Activated CD4-positive, alpha-beta memory T cell treated with anti-CD3 and anti-CD28 coated beads, Interleukin-2, amount 10 ng/mL, durations not matched to agents 7 days and 5 days (primary cell): ENCODE results near the gene ADNP2. TPM values are rescaled to one million over a fixed set of nuclear protein-coding genes. Genes with fewer than 3 reads are reported as not detected.
"Not testable (repeated sequence)": the region's sequence is repeated elsewhere in the genome, so short reads cannot be mapped to it uniquely, and the experiment has no call there.

Experiments
- CTCF ChIA-PET: fragments of 350-600 bp; sonication (Branson Sonifier 250); formaldehyde crosslinking; loops from one replicate; lab custom pipeline; 2021; ENCODE audit warnings: antibody characterized with exemption, inconsistent platforms; lab: Charles Lee
- POLR2A ChIA-PET: fragments of 350-600 bp; sonication (Branson Sonifier 250); formaldehyde crosslinking; loops from one replicate; lab custom pipeline; 2021; ENCODE audit warnings: antibody characterized with exemption; lab: Charles Lee
- DNase-seq: peaks from one replicate; pipeline ENCODE4 v3.0.0-alpha.2; 2020
- H3K27ac Mint-ChIP-seq: one replicate; pipeline ENCODE4 v1.8.0; 2021; ENCODE audit warnings: mild to moderate bottlenecking, mixed read lengths
- H3K27me3 Mint-ChIP-seq: one replicate; pipeline ENCODE4 v1.8.0; 2021; ENCODE audit warnings: mixed read lengths
- H3K36me3 Mint-ChIP-seq: one replicate; pipeline ENCODE4 v1.8.0; 2021; ENCODE audit warnings: low read depth, mixed read lengths
- H3K4me1 Mint-ChIP-seq: one replicate; pipeline ENCODE4 v1.8.0; 2021; ENCODE audit warnings: mixed read lengths
- H3K4me3 Mint-ChIP-seq: one replicate; pipeline ENCODE4 v1.8.0; 2021; ENCODE audit warnings: mild to moderate bottlenecking, mixed read lengths
- H3K9me3 Mint-ChIP-seq: one replicate; pipeline ENCODE4 v1.8.0; 2021; ENCODE audit warnings: mixed read lengths
- total RNA-seq, 2 experiments: library from RNA; stranded (reverse); gene quantifications; one replicate each; pipeline ENCODE4 v1.2.3, GENCODE V29; 2021

The ADNP2 gene
- total RNA-seq, 2 experiments from 2014 or later, result 25.8 to 26.6 TPM

DNA sequence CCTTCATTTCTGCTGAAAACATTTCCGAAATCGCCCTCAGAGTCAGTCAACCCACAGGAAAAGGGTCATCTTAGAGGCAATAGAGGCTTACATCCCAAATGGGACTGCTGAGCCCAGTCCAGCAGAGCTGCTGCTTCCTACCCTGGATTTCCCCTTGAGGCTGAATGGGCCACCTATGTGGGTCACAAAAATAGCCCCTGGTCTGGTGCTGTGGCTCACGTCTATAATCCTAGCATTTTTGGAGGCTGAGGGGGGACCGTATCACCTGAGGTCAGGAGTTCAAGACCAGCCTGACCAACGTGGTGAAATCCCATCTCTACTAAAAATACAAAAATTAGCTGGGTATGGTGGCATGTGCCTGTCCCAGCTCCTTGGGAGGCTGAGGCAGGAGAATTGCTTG is 49.3 kb downstream of the ADNP2 start:
- H3K36me3 Mint-ChIP-seq, result no peaks in the 10 kb centered on the region
- ChIA-PET CTCF (interaction anchor here (1.2 to 9.1 kb wide), 9 partner anchors 10 to 253 kb away, joined by 3 to 65 read pairs (median 6); no protein-coding TSS in a partner anchor), POLR2A (no interaction called here)
- H3K27ac Mint-ChIP-seq, result no peak overlapping the region
- H3K9me3 Mint-ChIP-seq, result no peaks in the 10 kb centered on the region
- H3K27me3 Mint-ChIP-seq, result peaks cover 13% of the 10 kb centered on the region
- no peak for DNase-seq
- peaks cover 8% of the 10 kb centered on the region for H3K4me1 Mint-ChIP-seq
- H3K4me3 Mint-ChIP-seq, result no peak overlapping the region

DNA sequence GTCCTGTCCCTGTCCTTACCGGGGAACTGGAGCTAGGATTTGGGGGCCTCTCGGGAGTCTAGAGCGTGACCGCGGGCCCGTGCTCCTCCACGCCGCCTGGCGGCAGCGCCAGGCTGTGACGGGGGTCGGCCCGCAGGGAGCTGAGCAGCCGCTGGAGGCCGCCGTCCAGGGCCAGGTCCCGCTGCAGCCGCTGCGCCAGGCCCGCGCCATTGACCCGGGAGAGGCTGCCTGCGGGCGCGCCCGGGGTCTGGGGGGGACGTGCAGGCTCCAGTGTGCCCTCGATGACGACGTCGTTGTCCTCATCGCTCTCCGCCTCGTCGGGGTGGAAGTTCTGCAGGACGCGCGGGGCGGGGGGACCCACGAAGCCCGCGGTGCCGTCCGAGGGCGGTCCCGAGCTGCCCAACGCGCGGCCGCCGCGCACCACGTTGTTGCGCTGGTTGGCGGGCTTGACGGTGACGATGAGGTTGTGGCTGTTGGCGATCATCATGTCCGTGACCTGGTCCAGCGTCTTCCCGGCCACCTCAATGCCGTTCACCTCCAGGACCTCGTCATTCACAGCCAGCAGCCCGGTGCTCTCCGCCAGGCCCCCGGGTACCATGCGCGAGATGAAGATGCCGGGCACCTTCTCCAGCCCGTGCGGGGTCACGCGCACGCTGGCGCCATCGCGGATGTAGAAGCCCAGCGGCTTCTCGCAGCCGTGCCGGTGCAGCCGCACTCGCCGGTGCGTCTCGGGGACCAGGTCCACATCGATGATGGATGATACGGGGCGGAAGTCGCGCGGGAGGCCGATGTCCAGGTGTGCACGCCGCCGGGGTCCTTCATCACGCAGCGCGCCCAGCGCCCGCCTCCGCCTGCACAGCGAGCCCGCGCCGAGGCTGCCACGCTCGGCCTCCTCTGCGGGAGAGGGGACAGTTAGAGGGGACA is 50.9 kb downstream of the ADNP2 start:
- POLR2A ChIA-PET, result no interaction called here
- H3K27me3 Mint-ChIP-seq, result peaks cover 8% of the 10 kb centered on the region

DNA sequence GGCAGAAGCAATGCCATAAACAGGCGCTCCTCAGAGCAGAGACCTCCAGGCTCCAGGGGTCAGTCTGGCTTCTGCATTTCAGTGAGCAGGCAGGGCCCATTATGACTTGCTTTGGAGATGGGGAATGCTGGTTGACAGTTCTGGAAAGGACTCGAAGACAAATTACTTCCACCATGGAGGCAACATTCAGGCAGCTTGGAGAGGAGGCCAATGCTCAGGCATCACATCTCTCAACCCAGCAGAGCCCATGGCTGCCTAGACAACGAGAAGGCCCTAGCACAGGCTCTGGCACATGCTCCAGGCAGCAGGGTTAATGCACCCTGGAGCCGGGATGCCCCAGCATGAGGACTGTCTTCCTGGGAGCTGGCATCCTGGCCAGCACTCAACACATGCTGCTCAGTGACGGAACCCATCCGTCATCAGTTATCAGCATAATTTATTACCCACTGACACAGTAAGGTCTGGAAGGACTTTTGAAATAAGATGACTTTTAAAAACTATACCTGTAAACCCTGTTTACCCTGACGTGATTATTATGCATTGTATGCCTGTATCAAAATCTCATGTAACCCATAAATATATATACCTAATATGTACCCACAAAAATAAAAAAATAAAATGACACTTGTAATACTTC is 52.8 kb downstream of the ADNP2 start:
- Mint-ChIP-seq H3K27me3 (peaks cover 7% of the 10 kb centered on the region), H3K27ac (no peak overlapping the region), H3K4me3 (no peak overlapping the region), H3K36me3 (no peaks in the 10 kb centered on the region), H3K4me1 (peaks cover 2% of the 10 kb centered on the region), H3K9me3 (peaks cover 4% of the 10 kb centered on the region)
- ChIA-PET POLR2A (no interaction called here), CTCF (interaction anchor here (0.6 to 9.1 kb wide), 2 partner anchors 9 to 18 kb away, joined by 4 to 65 read pairs; no protein-coding TSS in a partner anchor)
- DNase-seq, result no peak

More for the DNA sequence above, 50.9 kb downstream of the ADNP2 start:
- CTCF ChIA-PET, result interaction anchor here (1.8 to 9.1 kb wide), 4 partner anchors 8 to 96 kb away, joined by 4 to 65 read pairs (median 8); no protein-coding TSS in a partner anchor
- Mint-ChIP-seq H3K9me3 (peaks cover 4% of the 10 kb centered on the region), H3K4me1 (peaks cover 2% of the 10 kb centered on the region), H3K4me3 (no peak overlapping the region), H3K36me3 (no peaks in the 10 kb centered on the region), H3K27ac (no peak overlapping the region)
- DNase-seq, result peak; percentile 44

DNA sequence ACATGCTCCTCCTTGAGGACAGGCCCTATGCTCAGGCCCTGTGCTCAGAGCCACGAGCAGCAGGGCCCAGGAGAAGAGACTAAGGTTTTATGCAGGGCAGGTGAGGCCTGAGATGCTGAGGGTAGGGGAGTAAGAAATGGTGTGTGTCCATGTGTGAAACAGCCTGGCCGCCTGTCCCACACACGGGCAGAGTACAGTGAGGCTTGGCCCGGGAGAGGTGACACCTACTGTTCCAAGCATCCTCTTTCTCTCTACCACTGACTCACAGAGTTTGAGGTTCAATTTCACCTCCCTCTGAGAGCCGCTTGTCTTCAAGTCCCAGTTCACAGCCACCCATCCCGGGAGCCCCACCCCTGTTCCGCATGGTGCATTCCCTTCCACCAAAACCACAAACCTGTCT is 54.1 kb downstream of the ADNP2 start:
- H3K36me3 Mint-ChIP-seq, result no peaks in the 10 kb centered on the region
- CTCF ChIA-PET, result no interaction called here
- H3K27me3 Mint-ChIP-seq, result peaks cover 9% of the 10 kb centered on the region
- H3K4me1 Mint-ChIP-seq, result peaks cover 2% of the 10 kb centered on the region
- POLR2A ChIA-PET, result no interaction called here
- peaks cover 4% of the 10 kb centered on the region for H3K9me3 Mint-ChIP-seq
- H3K27ac Mint-ChIP-seq, result no peak overlapping the region
- DNase-seq, result no peak
- no peak overlapping the region for H3K4me3 Mint-ChIP-seq

DNA sequence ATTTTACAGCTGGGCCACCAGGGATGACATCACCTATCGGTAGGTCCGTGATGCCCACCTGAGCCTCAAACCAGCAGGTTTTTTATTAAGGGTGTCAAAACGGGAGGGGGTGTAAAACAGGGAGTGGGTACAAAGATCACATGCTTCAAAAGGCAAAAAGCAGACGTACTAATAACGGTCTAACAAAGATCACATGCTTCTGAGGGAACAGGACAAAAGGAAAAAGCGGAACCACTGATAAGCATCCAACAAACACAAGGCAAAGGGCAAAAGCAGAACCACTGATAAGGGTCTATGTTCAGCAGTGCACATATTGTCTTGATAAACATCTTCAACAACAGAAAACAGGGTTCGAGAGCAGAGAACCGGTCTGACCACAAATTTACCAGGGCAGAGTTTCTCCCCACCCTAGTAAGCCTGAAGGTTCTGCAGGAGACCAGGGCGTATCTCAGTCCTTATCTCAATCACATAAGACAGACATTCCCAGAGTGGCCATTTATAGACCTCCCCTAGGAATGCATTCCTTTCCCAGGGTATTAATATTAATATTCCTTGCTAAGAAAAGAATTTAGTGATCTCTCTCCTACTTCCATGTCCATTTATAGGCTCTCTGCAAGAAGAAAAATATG is 55.8 kb downstream of the ADNP2 start:
- DNase-seq, POLR2A ChIA-PET, H3K27ac Mint-ChIP-seq, H3K4me1 Mint-ChIP-seq, CTCF ChIA-PET, H3K4me3 Mint-ChIP-seq, H3K9me3 Mint-ChIP-seq, H3K36me3 Mint-ChIP-seq: not testable (repeated sequence)
- H3K27me3 Mint-ChIP-seq, result peaks cover 10% of the 10 kb centered on the region

DNA sequence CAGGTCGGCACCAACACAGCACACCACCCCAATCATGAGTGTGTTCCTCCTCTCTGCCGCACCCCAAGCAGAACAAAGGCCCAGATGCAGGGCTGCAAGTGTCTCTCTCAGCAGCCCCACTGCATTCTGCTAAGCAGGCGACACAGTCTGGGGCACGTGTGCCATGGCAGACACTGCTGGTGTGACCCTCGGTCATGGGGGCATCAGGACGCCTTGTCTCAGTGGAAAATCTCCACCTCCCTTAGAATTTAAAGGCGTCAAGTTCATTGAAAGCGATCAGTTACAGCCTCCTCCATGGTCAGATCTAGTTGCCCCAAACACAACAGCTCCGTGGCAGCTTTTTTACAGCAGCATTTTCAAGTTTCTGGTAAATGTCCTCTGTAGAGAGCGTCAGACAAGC is 57.2 kb downstream of the ADNP2 start:
- POLR2A ChIA-PET, result no interaction called here
- Mint-ChIP-seq H3K27me3 (peaks cover 12% of the 10 kb centered on the region), H3K9me3 (peaks cover 4% of the 10 kb centered on the region), H3K4me3 (no peak overlapping the region), H3K27ac (no peak overlapping the region), H3K4me1 (no peaks in the 10 kb centered on the region), H3K36me3 (no peaks in the 10 kb centered on the region)
- DNase-seq, result no peak
- CTCF ChIA-PET, result interaction anchor here (1.3 kb wide), 1 partner anchor 10 kb away, joined by 3 read pairs; no protein-coding TSS in a partner anchor

DNA sequence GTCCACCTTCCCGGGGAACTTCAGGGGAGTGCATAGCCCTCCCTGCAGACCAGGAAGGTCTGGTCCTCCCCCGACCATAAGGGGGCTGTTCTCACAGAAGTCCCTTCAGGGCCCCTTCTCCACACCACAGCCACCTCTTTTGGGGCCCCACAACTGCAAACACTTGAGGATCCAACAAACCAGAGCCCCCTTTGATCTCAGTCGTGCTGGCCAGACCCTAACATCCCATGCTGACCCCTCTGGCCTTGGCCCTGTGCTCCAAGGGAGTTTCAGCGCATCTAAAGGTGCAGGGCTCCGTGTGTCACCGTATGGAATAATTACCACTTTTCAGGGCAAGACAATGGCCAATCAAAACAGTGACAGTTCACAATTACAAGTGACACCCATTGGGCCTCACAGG is 57.7 kb downstream of the ADNP2 start:
- H3K4me1 Mint-ChIP-seq, result peaks cover 3% of the 10 kb centered on the region
- peaks cover 15% of the 10 kb centered on the region for H3K27me3 Mint-ChIP-seq
- H3K36me3 Mint-ChIP-seq, result no peaks in the 10 kb centered on the region
- POLR2A ChIA-PET, result no interaction called here
- peaks cover 4% of the 10 kb centered on the region for H3K9me3 Mint-ChIP-seq
- CTCF ChIA-PET, result no interaction called here
- DNase-seq, result no peak
- H3K4me3 Mint-ChIP-seq, result no peak overlapping the region
- no peak overlapping the region for H3K27ac Mint-ChIP-seq

DNA sequence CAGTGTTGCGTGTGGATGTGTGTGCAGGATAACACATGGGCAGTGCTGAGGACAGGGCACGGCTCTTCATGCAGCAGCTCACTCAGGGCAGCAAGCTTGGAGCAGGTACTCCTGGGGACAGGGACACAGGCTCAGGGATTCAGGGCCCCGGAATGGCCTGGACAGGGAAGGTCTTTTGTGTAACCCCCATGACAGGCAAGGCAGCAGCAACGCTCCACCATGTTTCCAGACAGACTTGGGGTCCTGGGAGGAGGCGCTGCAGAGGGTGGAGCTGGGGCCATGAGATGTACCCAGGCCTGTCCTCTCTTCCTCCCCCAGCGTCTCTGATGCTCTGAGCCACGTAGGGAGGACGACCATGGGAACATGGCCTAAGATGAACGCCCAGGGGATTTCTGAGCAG is 58.3 kb downstream of the ADNP2 start:
- Mint-ChIP-seq H3K36me3 (no peaks in the 10 kb centered on the region), H3K4me3 (no peak overlapping the region), H3K27me3 (peaks cover 19% of the 10 kb centered on the region), H3K27ac (no peak overlapping the region), H3K9me3 (peaks cover 4% of the 10 kb centered on the region), H3K4me1 (peaks cover 3% of the 10 kb centered on the region)
- ChIA-PET CTCF (interaction anchor here (1.7 kb wide), 1 partner anchor 8 kb away, joined by 6 read pairs; no protein-coding TSS in a partner anchor), POLR2A (no interaction called here)
- no peak for DNase-seq

DNA sequence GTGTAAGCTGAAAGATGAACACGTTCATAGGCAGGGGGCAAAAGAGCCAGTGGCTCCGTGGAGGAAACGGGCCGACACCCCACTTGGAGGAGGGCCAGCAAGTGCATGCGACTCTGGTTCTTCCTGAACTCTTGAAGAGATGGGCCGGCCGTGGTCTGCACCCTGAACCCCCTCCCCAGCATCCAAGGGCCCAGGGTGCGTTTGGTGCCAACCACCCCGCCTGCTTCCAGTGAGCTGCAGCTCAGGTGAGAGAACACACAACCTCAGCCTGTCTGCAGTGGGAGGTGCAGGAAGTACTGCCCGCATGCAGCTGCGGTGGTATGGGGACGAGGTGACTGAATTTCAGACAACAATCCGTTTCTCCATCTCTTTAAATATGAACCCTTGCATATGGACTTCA is 58.9 kb downstream of the ADNP2 start:
- peaks cover 21% of the 10 kb centered on the region for H3K27me3 Mint-ChIP-seq
- ChIA-PET POLR2A (no interaction called here), CTCF (interaction anchor here (1.0 to 1.7 kb wide), 2 partner anchors 9 to 10 kb away, joined by 3 to 6 read pairs; no protein-coding TSS in a partner anchor)
- no peak for DNase-seq
- H3K36me3 Mint-ChIP-seq, result no peaks in the 10 kb centered on the region
- peaks cover 4% of the 10 kb centered on the region for H3K9me3 Mint-ChIP-seq
- no peak overlapping the region for H3K4me3 Mint-ChIP-seq
- H3K4me1 Mint-ChIP-seq, result peaks cover 3% of the 10 kb centered on the region
- H3K27ac Mint-ChIP-seq, result no peak overlapping the region

DNA sequence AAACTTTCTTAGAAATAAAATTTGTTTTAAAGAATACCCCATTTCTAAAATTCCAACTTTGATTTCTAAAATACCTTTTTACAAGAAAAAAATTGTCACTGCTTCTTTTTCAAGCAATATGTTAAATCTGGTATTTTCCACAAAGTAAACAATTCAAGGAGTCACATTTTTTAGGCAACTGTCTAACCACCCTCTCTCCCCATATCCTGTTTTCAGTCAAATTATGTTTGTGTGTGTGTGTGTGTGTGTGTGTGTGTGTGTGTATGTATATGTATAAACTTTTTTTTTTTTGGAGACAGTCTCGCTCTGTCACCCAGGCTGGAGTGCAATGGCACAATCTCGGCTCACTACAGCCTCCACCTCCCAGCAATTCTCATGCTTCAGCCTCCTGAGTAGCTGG is 59.3 kb downstream of the ADNP2 start:
- H3K36me3 Mint-ChIP-seq, result no peaks in the 10 kb centered on the region
- H3K4me3 Mint-ChIP-seq, result no peak overlapping the region
- H3K27me3 Mint-ChIP-seq, result peaks cover 24% of the 10 kb centered on the region
- H3K9me3 Mint-ChIP-seq, result peaks cover 4% of the 10 kb centered on the region
- no peak overlapping the region for H3K27ac Mint-ChIP-seq
- H3K4me1 Mint-ChIP-seq, result peaks cover 3% of the 10 kb centered on the region
- ChIA-PET POLR2A (no interaction called here), CTCF (interaction anchor here (1.0 to 1.7 kb wide), 3 partner anchors 9 to 88 kb away, joined by 3 to 6 read pairs (median 4); no protein-coding TSS in a partner anchor)
- DNase-seq, result no peak

DNA sequence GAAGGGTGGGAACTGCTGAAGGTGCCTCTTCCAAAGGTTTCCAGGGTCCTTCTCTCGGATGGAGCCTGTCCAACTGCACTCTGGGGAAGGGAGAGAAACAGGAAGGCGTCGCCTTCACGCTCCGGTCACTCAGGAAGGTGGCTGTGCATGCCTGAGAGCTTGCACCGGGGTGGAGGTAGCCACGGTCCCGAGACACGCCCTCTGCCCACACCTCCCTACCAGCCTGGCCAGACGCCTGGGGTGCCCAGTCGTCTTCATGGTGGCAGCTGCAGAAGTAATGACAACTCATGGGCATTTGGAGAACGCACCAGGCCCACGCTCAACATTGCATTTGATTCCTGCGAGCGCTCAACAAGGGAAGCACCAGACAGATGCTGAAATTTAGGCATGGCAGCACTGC is 59.9 kb downstream of the ADNP2 start:
- Mint-ChIP-seq H3K4me1 (peaks cover 3% of the 10 kb centered on the region), H3K4me3 (no peak overlapping the region), H3K9me3 (peaks cover 4% of the 10 kb centered on the region), H3K27ac (no peak overlapping the region), H3K36me3 (no peaks in the 10 kb centered on the region), H3K27me3 (peaks cover 24% of the 10 kb centered on the region)
- ChIA-PET POLR2A (no interaction called here), CTCF (interaction anchor here (1.6 to 1.7 kb wide), 2 partner anchors 10 to 88 kb away, joined by 4 to 6 read pairs; no protein-coding TSS in a partner anchor)
- DNase-seq, result no peak

DNA sequence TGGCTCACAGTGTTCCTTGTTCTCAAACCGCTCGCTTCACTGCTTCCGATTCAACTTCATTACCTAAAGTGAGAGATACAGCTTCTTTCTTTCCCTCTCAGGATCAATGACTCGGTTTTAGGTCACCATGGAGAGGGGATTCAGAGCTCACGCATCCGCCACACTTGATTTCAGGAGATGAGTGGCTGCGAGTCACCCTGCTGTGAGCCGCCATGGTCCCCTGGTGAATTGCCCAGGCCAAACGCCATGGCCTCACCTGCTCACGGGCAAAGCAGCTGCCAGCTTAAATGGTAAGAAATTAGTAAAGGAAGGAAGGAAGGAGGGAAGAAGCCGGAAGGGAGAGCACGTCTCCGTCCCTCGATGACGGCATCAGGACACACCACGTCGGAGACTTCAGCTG is 60.5 kb downstream of the ADNP2 start:
- peaks cover 24% of the 10 kb centered on the region for H3K27me3 Mint-ChIP-seq
- CTCF ChIA-PET, result interaction anchor here (1.4 to 2.0 kb wide), 3 partner anchors 14 to 87 kb away, joined by 4 to 6 read pairs (median 5); no protein-coding TSS in a partner anchor

More for the DNA sequence above, 60.5 kb downstream of the ADNP2 start:
- Mint-ChIP-seq H3K4me1 (peaks cover 3% of the 10 kb centered on the region), H3K36me3 (no peaks in the 10 kb centered on the region), H3K9me3 (peaks cover 4% of the 10 kb centered on the region), H3K4me3 (no peak overlapping the region), H3K27ac (no peak overlapping the region)
- no peak for DNase-seq
- POLR2A ChIA-PET, result no interaction called here
